Small intestine (tissue), 16 donors: ENCODE measurements around the gene NDUFB7. TPM values are rescaled to one million over a fixed set of nuclear protein-coding genes. Genes with fewer than 3 reads are reported as not detected.
"Not testable (repeated sequence)": the region's sequence is repeated elsewhere in the genome, so short reads cannot be mapped to it uniquely, and the experiment has no call there.

Experiments used
- DNase-seq, 2 donors: peaks; one replicate each; pipeline versions ENCODE4 v3.0.0 to v3.0.0-alpha.2; 2013
- FAIRE-seq: peaks from 2 replicates; lab custom pipeline; 2012; peaks lifted over from hg19 to GRCh38; lab: Jason Lieb, UNC
- H3K27ac ChIP-seq, 3 donors: one replicate each; pipeline ENCODE4 v1.5.1; 2013; ENCODE audit warnings: low read length in 2 of 3, mild to moderate bottlenecking in 2 of 3, control low read depth in 1 of 3, inconsistent platforms in 1 of 3, low read depth in 1 of 3, moderate library complexity in 1 of 3
- H3K27me3 ChIP-seq, 3 donors: one replicate each; pipeline ENCODE4 v1.6.1; 2013; ENCODE audit warnings: low read length in 3 of 3, inconsistent platforms in 1 of 3; ENCODE audit not compliant: control insufficient read depth in 3 of 3, insufficient read depth in 3 of 3
- H3K36me3 ChIP-seq, 3 donors: one replicate each; pipeline ENCODE4 v1.6.1; 2013; ENCODE audit warnings: low read length in 3 of 3, inconsistent platforms in 1 of 3, low read depth in 1 of 3, mild to moderate bottlenecking in 1 of 3, moderate library complexity in 1 of 3; ENCODE audit not compliant: control insufficient read depth in 3 of 3, insufficient read depth in 2 of 3
- H3K4me1 ChIP-seq, 3 donors: one replicate each; pipeline ENCODE4 v1.6.1; 2013; ENCODE audit warnings: low read length in 2 of 3, inconsistent platforms in 1 of 3, low read depth in 1 of 3, mild to moderate bottlenecking in 1 of 3, moderate library complexity in 1 of 3; ENCODE audit not compliant: control insufficient read depth in 3 of 3, insufficient read depth in 2 of 3
- H3K4me3 ChIP-seq, 3 donors: one replicate each; pipeline ENCODE4 v1.5.1; 2013; ENCODE audit warnings: low read length in 3 of 3, control low read depth in 1 of 3, inconsistent platforms in 1 of 3, low read depth in 1 of 3, mild to moderate bottlenecking in 1 of 3, moderate library complexity in 1 of 3
- H3K9me3 ChIP-seq, 2 donors: one replicate each; pipeline ENCODE4 v1.6.1; 2013; ENCODE audit warnings: low read depth in 1 of 2, low read length in 1 of 2; ENCODE audit not compliant: control insufficient read depth in 2 of 2, insufficient read depth in 1 of 2
- WGBS, 3 donors: extraction: QIAGEN DNeasy Blood & Tissue Kit; methylation state at CpG; one replicate each; pipeline ENCODE4 v1.1.7; 2013; 5-methylcytosine and 5-hydroxymethylcytosine counted together
- long read RNA-seq, 10 donors: transcript quantifications; one replicate each; lab custom pipeline, GENCODE V29; 2026
- polyA plus RNA-seq, 4 donors: library from polyadenylated mRNA; stranded (reverse) in 3 of 4; unstranded in 1 of 4; fragments of 200-250 nt in 3 of 4; fragments of 120-200 nt in 1 of 4; gene quantifications; one replicate each; pipeline versions ENCODE4 v1.2.1 to v1.2.3, GENCODE V29; 2013
- donor health status: healthy with polysubstance abuse.
- donor health status: control.
- donor health status: control.
- donor health status: Bipolar disorder and iron deficiency.
- donor health status: healthy.

NDUFB7 gene
- polyA plus RNA-seq, result 100 to 1,000 TPM; 127 to 818 (median 624) TPM
- long read RNA-seq, donor 1, result 0 reads
- long read RNA-seq, donor 2, transcript NDUFB7-201 (3 exons, 531 nt), result major isoform, 50 of 50 reads
- long read RNA-seq, donor 2, partial matches to known transcripts, result 0 of 50 reads
- long read RNA-seq, donor 2, other reads (novel, unspliced or antisense), result 0 of 50 reads
- long read RNA-seq, donor 3, transcript NDUFB7-201 (3 exons, 531 nt), result major isoform, 71 of 88 reads
- long read RNA-seq, donor 3, partial matches to known transcripts, result 17 of 88 reads
- long read RNA-seq, donor 3, other reads (novel, unspliced or antisense), result 0 of 88 reads
- long read RNA-seq, donor 4, transcript NDUFB7-201 (3 exons, 531 nt), result major isoform, 6 of 6 reads
- long read RNA-seq, donor 4, partial matches to known transcripts, result 0 of 6 reads
- long read RNA-seq, donor 4, other reads (novel, unspliced or antisense), result 0 of 6 reads
- long read RNA-seq, donor 5, transcript NDUFB7-201 (3 exons, 531 nt), result major isoform, 44 of 44 reads
- long read RNA-seq, donor 5, partial matches to known transcripts, result 0 of 44 reads
- long read RNA-seq, donor 5, other reads (novel, unspliced or antisense), result 0 of 44 reads
- long read RNA-seq, donor 6, transcript NDUFB7-201 (3 exons, 531 nt), result major isoform, 85 of 85 reads
- long read RNA-seq, donor 6, partial matches to known transcripts, result 0 of 85 reads
- long read RNA-seq, donor 6, other reads (novel, unspliced or antisense), result 0 of 85 reads
- long read RNA-seq, donor 7, transcript NDUFB7-201 (3 exons, 531 nt), result major isoform, 376 of 406 reads
- long read RNA-seq, donor 7, partial matches to known transcripts, result 29 of 406 reads
- long read RNA-seq, donor 7, other reads (novel, unspliced or antisense), result 0 of 406 reads
- long read RNA-seq, donor 8, transcript NDUFB7-201 (3 exons, 531 nt), result major isoform, 15 of 15 reads
- long read RNA-seq, donor 8, partial matches to known transcripts, result 0 of 15 reads
- long read RNA-seq, donor 8, other reads (novel, unspliced or antisense), result 0 of 15 reads
- long read RNA-seq, donor 9, transcript NDUFB7-201 (3 exons, 531 nt), result major isoform, 31 of 31 reads
- long read RNA-seq, donor 9, partial matches to known transcripts, result 0 of 31 reads
- long read RNA-seq, donor 9, other reads (novel, unspliced or antisense), result 0 of 31 reads
- long read RNA-seq, donor 10, transcript NDUFB7-201 (3 exons, 531 nt), result major isoform, 106 of 112 reads
- long read RNA-seq, donor 10, partial matches to known transcripts, result 6 of 112 reads
- long read RNA-seq, donor 10, other reads (novel, unspliced or antisense), result 0 of 112 reads

GRCh38 chr19:14571695-14572490 lies at the start of gene NDUFB7:
Gene NDUFB7 (minus strand): TSS chr19:14572066. CDS start chr19:14572000, 66 bp downstream.
- peaks cover 0 to 4% (median 3%) of the 10 kb centered on the region in 3 donors for H3K4me1 ChIP-seq
- no peaks in the 10 kb centered on the region for H3K9me3 ChIP-seq
- H3K27me3 ChIP-seq, result no peaks in the 10 kb centered on the region
- H3K4me3 ChIP-seq, result peak within 1 kb of the TSS; percentile 59 to 94 (median 82)
- peak within 1 kb of the TSS in 2 of 3 donors; percentile 52 to 71 for H3K27ac ChIP-seq
- peaks cover 0 to 23% (median 0%) of the 10 kb centered on the region in 3 donors for H3K36me3 ChIP-seq
- WGBS, 3 donors, result 1 to 2% (median 2%) methylated on average over 32 to 40 of the region's 40 CpGs
- peak; percentile 94 to 96 for DNase-seq
- FAIRE-seq, result no peak

- FAIRE-seq, result no peak
- H3K9me3 ChIP-seq, result peaks cover 0 to 7% of the 10 kb centered on the region in 2 donors
- no peaks in the 10 kb centered on the region for H3K27me3 ChIP-seq
Measured at GRCh38 chr19:14619404-14619803, 47.5 kb upstream of the NDUFB7 start.

GRCh38 chr19:14616407-14616806 lies 44.5 kb upstream of the NDUFB7 start:
- no peak overlapping the region for H3K4me3 ChIP-seq
- peaks cover 0 to 7% of the 10 kb centered on the region in 2 donors for H3K9me3 ChIP-seq
- no peak overlapping the region for H3K27ac ChIP-seq
- 88 to 90% (median 90%) methylated on average over 3 of the region's 3 CpGs for WGBS, 3 donors
- H3K36me3 ChIP-seq, result no peaks in the 10 kb centered on the region
- H3K4me1 ChIP-seq, result no peaks in the 10 kb centered on the region
- FAIRE-seq (no peak), DNase-seq (no peak)
- no peaks in the 10 kb centered on the region for H3K27me3 ChIP-seq

More at GRCh38 chr19:14619404-14619803, 47.5 kb upstream of the NDUFB7 start:
- no peak for DNase-seq
- H3K4me1 ChIP-seq, result no peaks in the 10 kb centered on the region
- H3K36me3 ChIP-seq, result no peaks in the 10 kb centered on the region
- H3K4me3 ChIP-seq, result no peak overlapping the region
- H3K27ac ChIP-seq, result no peak overlapping the region

GRCh38 chr19:14615623-14616022 lies 43.8 kb upstream of the NDUFB7 start:
- DNase-seq (no peak), FAIRE-seq (no peak)
- H3K4me1 ChIP-seq, result no peaks in the 10 kb centered on the region
- 92 to 93% (median 93%) methylated on average over 8 of the region's 8 CpGs for WGBS, 3 donors
- H3K27ac ChIP-seq, result no peak overlapping the region
- H3K36me3 ChIP-seq, result no peaks in the 10 kb centered on the region
- H3K4me3 ChIP-seq, result no peak overlapping the region
- H3K9me3 ChIP-seq, result peaks cover 0 to 7% of the 10 kb centered on the region in 2 donors
- H3K27me3 ChIP-seq, result no peaks in the 10 kb centered on the region

- H3K27ac ChIP-seq, result no peak overlapping the region
Measured at GRCh38 chr19:14614099-14614412, 42.2 kb upstream of the NDUFB7 start.

GRCh38 chr19:14613399-14614098 lies 41.7 kb upstream of the NDUFB7 start:
- 64 to 73% (median 72%) methylated on average over 14 of the region's 14 CpGs for WGBS, 3 donors
- DNase-seq, FAIRE-seq, H3K4me1 ChIP-seq, H3K36me3 ChIP-seq, H3K27ac ChIP-seq, H3K27me3 ChIP-seq, H3K9me3 ChIP-seq, H3K4me3 ChIP-seq: not testable (repeated sequence)

More at GRCh38 chr19:14614099-14614412, 42.2 kb upstream of the NDUFB7 start:
- H3K9me3 ChIP-seq, result peaks cover 0 to 3% of the 10 kb centered on the region in 2 donors
- H3K4me1 ChIP-seq, result no peaks in the 10 kb centered on the region
- H3K27me3 ChIP-seq, result no peaks in the 10 kb centered on the region
- FAIRE-seq (no peak), DNase-seq (no peak)
- no peak overlapping the region for H3K4me3 ChIP-seq
- 45 to 57% (median 47%) methylated on average over 4 of the region's 4 CpGs for WGBS, 3 donors
- H3K36me3 ChIP-seq, result no peaks in the 10 kb centered on the region

GRCh38 chr19:14612657-14613056 lies 40.8 kb upstream of the NDUFB7 start:
- WGBS, 3 donors, result 88 to 96% (median 89%) methylated on average over 4 of the region's 4 CpGs
- FAIRE-seq, result no peak

More at GRCh38 chr19:14612657-14613056, 40.8 kb upstream of the NDUFB7 start:
- H3K4me1 ChIP-seq, result no peaks in the 10 kb centered on the region
- no peak overlapping the region for H3K4me3 ChIP-seq
- no peak overlapping the region for H3K27ac ChIP-seq
- H3K27me3 ChIP-seq, result no peaks in the 10 kb centered on the region
- DNase-seq, result no peak
- no peaks in the 10 kb centered on the region for H3K9me3 ChIP-seq
- no peaks in the 10 kb centered on the region for H3K36me3 ChIP-seq
